ENCODE data around the gene SCLY.

- no peak for TF ChIP-seq POLR2A (IDR thresholded peaks at IDR 0.05; ENCODE audit: control extremely low read depth in 1 of 2, low read depth in 2 of 2, low read length in 2 of 2)
- no peak for TF ChIP-seq SRF (IDR thresholded peaks at IDR 0.05; ENCODE audit: low read depth, low read length)
- peak in 2 of 3 experiments; percentile 27 to 41; a peak in 3 of 4 replicates for TF ChIP-seq CTCF (IDR thresholded peaks at IDR 0.05; ENCODE audit: control extremely low read depth in 1 of 3, insufficient read depth in 1 of 3, low read depth in 1 of 3, low read length in 3 of 3)
- TF ChIP-seq ZNF274 (IDR thresholded peaks at IDR 0.05; ENCODE audit: borderline replicate concordance, extremely low read depth, low read length): no peak
- no peak for TF ChIP-seq CREB1 (IDR thresholded peaks at IDR 0.05)
- no peak for TF ChIP-seq SAP30 (IDR thresholded peaks at IDR 0.05; ENCODE audit: insufficient read depth, insufficient replicate concordance, low read length)
- TF ChIP-seq RXRA (IDR thresholded peaks at IDR 0.05; ENCODE audit: insufficient read depth, low read depth, low read length): no peak
- TF ChIP-seq POLR2AphosphoS5 (IDR thresholded peaks at IDR 0.05; ENCODE audit: low read depth, low read length): no peak
- TF ChIP-seq SIN3A (conservative IDR thresholded peaks at IDR 0.05 in 1 of 2, IDR thresholded peaks at IDR 0.05 in 1 of 2; ENCODE audit: low read depth in 1 of 2, low read length in 2 of 2): no peak
These were observed 45.5 kb downstream of the SCLY start for GRCh38 chr2:238106339-238106697.
